HG03139 (cell line): Measurements from ENCODE around the gene ZC3H7B.

Experiments used
- ATAC-seq: cut with Tn5 transposase; IDR thresholded peaks from one replicate; pipeline ENCODE4 v1.9.1; 2021; ENCODE audit not compliant: unreplicated experiment

The ZC3H7B gene

DNA sequence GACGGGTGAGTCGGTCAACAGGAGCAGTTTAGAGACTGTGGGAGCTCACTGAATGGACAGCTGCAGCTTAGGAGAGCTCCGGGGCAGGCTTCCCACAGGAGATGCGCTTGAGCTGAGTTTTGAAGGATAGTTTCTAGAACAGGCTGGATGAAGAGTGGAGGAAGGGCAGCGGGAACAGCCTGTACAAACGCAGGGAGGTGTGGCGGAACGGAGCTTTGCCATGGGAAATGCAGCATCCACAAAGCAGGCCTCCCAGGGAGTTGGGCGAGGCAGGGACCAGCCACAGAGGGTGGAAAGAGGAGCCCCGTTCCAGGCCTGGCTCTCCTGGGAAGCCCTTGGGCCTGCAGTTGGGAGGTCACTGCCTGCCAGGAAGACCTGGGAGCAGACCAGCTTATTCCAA lies 53.7 kb downstream of the ZC3H7B start:
- no peak for ATAC-seq

DNA sequence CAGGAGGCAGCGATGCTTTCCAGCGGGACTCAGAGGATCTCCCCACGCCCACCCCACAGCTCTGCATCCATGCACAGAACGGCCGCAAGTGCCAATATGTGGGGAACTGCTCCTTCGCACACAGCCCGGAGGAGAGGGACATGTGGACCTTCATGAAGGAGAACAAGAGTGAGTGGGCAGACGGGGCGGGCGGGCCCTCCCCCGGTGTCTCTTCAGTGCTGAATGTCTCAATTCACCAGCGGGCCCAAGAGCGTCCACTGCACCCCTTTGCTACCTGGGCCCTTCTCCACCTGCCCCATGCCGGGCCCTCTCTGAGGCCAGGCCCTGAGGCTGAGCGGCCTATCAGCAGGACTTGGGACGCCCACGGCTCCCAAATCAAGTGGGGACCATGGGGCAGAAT lies 54.6 kb downstream of the ZC3H7B start:
- no peak for ATAC-seq

DNA sequence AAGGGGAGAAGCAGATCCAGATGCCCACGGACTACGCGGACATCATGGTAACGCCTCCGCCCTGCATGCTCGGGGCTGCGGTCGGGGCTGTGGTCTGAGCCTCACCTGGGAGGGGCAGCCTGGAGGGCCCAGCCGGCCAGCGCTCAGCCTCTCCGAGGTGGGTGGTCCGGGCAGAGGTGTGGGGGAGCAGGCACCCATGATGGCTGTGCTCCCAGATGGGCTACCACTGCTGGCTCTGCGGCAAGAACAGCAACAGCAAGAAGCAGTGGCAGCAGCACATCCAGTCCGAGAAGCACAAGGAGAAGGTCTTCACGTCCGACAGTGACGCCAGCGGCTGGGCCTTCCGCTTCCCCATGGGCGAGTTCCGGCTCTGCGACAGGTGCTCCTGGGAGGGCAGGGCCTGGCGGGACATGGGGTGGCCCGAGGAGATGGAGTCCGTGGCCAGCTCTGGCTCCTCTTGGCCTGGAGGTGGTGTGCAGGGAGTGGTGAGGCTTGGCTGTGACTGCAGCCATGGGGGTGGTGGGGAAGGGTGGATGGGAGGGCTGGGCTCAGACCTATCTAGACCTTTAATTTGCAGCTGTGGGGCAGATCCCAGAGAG lies 55.2 kb downstream of the ZC3H7B start:
- no peak for ATAC-seq

DNA sequence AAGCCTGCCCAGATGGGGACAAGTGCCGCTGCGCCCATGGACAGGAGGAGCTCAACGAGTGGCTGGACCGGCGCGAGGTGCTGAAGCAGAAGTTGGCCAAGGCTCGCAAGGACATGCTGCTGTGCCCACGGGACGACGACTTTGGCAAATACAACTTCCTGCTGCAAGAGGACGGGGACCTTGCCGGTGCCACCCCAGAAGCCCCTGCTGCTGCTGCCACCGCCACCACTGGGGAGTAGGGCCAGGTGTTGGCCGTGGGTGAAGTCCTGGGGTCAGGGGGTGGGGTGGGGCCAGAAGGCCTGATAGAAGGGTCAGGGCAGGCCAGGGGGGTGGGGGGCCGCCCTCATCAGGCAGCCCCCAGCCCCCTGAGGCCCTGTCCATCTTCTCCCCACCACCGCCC lies 55.9 kb downstream of the ZC3H7B start:
- no peak for ATAC-seq

DNA sequence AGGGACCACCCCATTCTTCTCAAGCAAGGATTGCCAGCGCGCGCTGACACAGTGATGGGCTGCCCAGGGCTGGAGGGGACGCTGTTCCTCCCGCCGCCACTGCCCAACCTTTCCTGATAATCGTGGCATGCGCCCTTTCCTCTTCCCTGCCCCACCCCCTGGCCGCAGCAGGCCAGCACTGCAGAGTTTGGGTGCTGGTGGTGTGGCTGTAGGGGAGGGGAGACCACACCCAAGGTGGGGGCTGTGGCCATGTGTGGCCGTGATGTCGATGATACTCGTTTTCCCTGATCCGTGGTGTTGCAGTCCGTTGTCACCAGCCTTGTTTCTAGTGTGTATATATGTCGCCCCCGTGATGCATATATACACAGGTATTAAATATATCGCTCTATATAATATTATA lies 57.6 kb downstream of the ZC3H7B start:
- no peak for ATAC-seq

DNA sequence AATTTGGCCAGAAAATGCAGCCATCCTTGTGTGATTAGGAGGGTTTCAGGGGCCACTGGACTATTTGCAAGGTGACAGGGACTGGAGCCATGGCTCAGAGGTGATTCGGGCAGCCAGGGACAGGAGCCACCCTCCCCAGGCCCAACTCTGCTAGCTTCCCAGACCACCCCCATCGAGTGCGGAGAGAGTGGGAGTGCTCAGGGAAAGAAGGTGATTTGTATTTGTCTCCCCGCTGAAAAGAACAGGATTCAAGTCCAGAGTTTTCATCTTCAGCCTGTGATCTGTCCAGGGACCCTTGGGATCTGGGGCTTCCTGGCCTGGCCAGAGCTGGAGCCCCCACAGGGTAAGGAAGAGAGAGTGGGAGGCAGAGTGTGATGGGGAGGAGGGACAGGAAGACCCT lies 58.1 kb downstream of the ZC3H7B start:
- no peak for ATAC-seq

DNA sequence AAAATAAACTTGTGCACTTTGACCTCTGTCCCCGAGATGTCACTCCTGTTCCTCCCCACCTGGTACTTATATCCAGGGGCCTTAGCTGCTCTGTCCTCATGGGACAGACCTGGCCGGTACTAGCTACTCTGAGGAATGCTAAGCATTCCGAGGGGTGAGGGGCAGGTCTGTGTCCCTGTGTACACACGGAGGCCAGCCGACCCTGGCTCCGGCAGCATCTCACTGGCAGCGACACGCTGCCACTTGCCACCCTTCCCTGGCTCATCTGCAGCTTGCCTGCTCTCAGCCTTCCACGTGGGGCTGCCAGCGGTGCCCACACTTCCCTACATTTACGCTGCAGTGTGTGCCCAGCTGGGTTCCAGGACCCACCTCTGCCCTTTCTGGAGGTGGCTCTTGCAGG lies 58.8 kb downstream of the ZC3H7B start:
- ATAC-seq, result no peak

DNA sequence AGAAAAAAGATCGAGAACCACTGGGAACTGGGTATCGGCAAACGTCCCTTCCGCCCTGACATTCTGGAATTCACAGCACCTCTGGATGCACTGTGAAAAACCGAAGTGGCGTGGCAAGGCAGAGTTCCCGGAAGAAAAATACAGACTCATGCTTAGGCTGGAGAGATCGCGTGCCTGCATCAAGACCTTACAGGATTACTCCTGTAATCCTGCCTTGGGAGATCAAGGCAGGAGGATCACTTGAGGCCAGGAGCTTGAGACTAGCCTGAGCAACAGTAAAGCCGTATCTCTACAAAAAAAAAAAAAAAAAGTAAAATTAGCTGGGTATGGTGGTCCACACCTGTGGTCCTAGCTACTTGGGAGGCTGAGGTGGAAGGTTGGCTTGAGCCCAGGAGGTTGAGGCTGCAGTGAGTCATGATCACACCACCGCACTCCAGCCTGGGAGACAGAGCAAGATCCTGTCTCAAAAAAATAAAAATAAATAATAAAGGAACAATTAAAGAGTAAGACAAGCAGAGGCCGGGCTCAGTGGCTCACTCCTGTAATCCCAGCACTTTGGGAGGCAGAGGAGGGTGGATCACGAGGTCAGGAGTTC lies 60.5 kb downstream of the ZC3H7B start:
- no peak for ATAC-seq

DNA sequence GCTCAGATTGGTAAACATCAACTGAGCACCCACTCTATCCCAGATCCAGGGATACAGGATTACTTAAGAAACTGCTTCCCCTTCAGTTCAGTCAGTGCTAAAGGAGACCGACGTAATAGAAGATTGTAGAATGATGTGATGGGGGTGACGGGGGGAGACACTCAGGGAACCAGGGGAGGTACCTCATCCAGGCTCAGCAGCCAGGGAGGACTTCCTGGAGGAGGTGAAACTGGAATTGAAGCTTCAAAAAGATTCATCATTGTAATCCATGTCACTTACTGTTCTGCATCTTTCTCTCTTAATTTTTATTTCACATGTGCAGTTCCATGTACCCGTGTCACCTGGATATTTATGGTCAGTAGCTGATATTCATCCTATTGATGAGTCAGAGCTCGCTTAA lies 61.3 kb downstream of the ZC3H7B start:
- no peak for ATAC-seq

DNA sequence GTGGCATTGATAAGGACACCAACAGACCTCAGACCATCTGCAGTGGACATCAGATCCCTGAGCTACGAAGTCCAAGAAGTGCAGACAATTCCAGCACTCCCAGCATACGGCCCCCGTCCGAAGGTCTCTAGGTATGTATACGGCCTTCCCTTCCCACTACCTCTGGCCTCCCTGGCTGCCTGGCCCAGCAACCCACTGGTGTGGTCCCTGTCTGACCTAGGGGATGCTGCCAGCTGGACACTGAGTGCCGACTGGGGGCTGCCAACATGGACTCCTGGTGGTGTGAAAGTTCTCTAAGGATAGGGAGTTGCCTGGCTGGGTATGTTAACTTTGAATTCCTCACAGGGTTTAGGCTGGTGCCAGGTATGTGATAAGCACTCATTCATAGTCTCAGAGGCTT lies 62.9 kb downstream of the ZC3H7B start:
- ATAC-seq, result no peak

DNA sequence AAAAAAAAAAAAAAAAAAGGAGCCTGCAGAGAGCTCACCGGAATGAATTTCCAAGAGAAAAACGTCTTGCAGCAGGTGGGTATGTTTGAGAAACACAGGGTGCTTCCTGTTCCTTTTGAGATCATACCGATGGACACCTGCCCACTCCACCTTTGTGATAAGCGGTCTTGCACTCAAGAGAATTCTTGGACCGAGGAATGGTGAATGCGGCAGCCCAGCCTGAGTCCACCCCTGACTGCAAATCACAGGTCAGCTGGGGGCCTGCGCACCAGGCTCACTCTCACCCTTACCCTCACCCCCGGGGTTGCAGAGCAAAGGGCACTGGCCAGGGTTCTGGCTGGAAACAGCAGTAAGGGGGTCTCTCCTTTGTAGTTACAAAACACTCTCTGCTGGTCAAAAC lies 63.6 kb downstream of the ZC3H7B start:
- ATAC-seq, result no peak

DNA sequence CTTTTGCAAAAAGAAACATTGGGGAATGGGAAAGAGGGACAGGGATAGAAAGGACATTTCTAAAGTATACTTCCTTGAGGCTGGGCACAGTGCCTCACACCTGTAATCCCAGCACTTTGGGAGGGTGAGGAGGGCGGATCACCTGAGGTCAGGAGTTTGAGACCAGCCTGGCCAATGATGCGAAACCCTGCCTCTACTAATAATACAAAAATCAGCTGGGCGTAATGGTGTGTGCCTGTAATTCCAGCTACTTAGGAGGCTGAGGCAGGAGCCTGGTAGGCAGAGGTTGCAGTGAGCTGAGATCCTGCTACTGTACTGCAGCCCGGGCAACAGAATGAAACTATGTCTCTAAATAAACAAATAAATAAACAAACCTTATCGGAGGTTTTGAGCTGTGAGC lies 64.1 kb downstream of the ZC3H7B start:
- ATAC-seq, result no peak

DNA sequence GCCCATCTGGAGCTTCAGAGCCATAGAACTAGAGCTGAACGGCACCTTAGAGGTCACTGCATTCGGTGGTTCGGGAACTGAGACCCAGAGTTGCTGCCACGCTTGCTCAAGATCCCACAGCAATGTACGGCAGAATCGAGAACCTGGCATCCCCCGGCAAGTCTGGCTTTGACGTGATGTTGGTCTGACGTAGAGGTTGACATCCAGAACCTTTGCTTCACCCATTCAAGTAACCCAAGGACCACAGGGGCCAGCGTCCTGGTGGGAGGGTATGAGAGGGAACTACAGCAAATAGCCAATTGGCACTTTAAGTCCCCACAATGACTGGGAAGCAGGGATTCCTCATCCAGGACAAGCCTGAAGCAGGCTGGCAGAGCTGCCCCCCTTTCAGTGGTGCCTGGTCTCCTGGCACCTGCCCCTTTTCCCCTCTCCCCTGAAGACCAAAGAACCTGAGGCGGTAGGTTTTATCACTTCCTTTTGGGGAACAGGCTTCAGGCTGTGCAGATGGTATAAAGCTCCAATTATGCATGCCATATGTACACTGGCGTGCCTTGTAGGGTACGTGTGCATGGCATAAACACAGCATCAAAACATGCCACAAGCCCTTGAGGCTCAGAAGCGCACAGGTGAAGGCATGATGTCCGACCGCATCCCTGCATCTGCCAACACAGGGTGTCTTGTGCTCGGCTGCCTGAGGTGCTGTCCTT lies 65.2 kb downstream of the ZC3H7B start:
- no peak for ATAC-seq

DNA sequence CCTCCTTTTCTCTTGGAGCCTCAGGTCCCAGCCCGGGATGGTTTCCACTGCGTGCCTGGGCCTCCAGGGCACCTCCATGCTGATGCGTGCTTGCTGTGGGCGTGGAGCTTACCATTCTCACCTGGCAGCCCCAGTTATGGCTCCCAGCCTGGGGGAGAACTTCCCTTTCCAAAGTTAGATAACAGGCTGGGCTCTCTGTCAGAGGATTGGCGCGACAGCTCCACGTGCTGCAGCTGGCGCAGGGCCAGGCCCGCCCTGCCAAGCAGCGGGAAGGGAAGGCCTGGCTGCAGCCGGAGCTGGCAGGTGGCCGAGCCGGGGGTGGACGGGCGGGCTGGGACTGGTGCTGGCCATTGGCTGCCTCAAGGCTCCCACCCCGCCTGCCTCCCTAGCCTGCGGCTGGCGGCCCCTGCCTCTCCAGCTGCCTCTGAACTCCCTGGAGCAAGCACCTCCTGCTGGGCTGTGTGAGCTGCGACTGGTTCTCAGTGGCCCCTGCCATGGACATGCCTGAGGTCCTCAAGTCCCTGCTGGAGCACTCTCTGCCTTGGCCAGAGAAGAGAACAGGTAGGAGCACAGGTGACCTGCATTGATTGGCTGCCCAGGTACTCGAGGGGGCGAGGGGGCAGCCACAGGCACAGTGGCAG lies 65.8 kb downstream of the ZC3H7B start:
- no peak for ATAC-seq

DNA sequence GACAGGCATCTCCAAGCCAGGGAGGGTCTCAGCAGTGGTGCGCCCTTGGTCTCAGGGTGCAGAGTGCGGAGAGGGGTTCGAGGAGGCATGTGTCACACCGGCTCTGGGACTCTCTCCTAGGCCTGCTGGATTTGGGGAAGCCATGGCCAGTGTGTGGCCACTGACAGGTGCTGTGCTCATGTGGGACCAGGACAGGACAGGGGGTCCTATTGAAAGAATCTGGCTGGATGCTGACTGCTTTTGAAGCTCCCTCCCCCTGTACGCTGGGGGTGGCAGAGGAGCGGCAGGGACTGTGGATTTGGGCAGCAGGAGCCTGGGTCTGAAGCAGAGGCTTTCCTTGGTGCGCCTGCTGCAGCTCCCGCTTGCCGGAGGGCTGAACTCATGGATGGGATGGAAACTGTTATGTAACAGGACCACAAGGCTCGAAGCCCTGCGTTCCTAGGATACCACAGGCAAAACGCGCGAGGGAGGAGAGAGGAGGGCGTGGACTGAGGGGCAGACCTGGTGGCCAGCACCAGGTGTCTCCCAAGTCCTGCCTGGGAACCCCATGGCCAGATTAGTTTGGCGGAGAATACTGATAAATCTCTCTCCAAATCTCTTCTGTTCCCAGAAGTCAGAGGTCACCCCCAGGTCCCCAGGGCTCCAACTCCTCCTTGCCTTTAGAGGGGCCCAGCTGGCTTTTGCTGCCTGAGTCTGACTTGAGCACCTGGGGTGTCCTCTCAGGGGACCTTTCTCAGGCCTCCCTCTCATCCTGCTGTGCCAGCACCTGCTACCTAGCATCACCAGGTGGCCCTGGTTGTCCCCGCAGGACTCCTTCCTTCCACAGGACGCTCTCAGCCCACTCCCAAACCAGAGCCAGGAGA lies 66.6 kb downstream of the ZC3H7B start:
- ATAC-seq, result no peak

DNA sequence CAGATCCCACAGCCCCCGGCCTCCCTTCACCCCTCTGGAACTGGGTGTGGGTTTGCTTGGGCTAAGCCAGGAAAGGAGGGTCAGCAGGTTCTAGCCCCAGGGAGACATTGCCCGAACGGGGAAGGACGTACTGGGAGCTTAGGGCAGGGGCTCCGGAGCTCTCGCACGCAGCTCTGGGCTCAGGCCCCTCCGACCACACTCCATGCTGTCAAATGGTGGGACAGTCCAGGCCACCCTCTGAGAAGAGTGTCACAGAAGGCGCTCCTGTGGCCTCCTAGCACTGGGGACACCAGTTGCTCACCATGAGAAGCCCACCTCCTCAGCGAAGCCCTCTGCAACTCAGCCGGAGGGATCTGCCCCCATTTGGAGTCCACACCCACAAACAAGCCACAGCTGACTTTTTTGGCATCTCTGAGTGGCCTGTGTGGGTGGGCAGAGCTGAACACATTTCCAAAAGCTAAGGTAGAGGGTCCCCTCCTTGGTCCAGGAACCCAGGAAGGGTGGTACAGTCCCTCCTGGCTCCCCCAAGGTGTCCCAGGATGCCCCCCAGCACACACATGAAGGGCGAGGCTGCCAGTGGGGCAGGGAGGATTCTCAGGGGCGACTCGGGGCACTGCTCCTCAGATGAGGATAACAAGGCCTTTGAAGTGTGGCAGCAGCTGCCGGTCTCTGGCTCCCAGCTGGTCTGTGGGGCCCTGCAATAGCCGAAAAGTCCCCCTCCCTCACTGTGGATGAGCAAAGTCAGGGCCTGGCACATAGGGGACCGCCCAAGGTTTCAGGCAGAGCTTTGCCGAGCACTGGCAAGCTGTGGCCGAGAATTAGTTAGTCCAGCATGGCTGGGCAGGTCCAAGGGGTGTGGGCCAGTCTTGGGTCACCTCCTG lies 67.5 kb downstream of the ZC3H7B start:
- ATAC-seq, result no peak

DNA sequence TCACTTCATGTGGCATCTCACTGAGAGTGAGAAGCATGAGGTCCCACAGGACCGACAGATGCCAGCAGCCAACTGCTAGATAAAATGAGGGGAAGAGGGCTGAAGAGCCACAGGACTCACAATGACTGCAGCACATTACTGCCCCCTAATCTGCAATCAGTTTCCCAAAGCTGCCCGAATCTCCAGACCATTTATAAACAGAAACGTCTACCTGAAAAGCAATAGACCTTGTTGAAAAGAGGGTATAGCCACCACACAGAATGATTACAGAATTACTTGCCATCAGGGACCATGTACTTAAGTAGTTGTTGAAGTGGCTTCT lies 68.1 kb downstream of the ZC3H7B start:
- ATAC-seq, result no peak

DNA sequence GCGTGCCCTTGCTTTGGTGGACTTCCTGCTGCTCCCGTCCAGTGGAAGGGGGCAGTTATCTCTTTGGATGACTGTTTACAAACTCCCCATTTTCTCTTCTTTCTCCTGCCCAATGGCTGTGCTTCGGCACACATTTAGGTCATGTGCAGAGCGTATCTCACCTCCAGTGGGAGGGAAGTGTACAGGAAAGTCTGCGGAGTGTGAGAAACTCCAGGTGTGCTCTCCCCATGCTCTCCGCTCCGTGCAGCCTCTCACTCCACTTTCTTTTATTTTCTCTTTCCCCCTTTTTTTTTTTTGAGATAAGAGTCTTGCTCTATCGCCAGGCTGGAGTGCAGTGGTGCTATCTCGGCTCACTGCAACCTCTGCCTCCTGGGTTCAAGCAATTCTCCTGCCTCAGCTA lies 68.5 kb downstream of the ZC3H7B start:
- ATAC-seq, result no peak

DNA sequence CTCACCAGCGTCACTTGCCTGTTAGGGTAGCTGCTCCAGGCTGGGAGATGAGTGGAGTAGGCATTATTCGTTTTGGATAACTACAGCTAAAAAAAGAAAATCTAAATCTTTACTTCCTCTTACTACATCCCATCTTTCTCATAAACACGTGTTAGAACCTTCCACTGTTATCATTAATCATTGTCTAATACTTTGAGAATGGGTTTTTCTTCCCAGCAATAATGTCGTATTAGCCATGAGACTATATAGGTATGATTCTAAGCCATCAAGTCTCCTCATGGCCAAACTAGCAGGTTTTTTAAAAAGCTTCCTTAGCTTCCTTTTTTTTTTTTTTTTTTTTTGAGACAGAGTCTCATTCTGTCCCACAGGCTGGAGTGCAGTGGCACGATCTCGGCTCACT lies 76.5 kb downstream of the ZC3H7B start:
- no peak for ATAC-seq

DNA sequence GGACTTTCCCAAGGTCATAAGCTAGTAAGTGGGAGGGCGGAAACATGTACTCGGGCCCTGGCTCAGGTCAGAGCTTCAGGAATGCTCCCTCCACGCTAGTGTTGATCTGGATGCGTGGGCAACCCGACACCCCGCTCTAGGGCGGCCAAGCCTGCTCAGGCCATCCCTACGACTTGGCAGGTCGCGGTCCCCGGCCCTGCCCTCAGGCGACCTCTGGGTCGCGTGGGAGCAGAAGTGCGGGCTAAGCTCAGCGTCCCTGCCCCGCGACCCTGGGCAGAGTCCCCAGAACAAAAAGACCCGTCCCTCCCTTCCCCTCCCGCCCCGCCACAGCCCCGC lies 79.6 kb downstream of the ZC3H7B start:
- no peak for ATAC-seq
